ENCODE results near the gene CARMIL1. TPM values are rescaled to one million over a fixed set of nuclear protein-coding genes. Genes with fewer than 3 reads are reported as not detected.

Gene CARMIL1
- total RNA-seq, 4 donors from 2014 or later, result 13.6 to 33.2 (median 22.2) TPM

- H3K4me3 ChIP-seq, result no peak overlapping the region
- no peak overlapping the region for H3K27ac ChIP-seq
- TF ChIP-seq POLR2AphosphoS5 (IDR thresholded peaks at IDR 0.05), result no peak
- TF ChIP-seq POLR2A (IDR thresholded peaks at IDR 0.05), result no peak
- TF ChIP-seq EP300 (IDR thresholded peaks at IDR 0.05), result no peak
- TF ChIP-seq, protein P1, sequence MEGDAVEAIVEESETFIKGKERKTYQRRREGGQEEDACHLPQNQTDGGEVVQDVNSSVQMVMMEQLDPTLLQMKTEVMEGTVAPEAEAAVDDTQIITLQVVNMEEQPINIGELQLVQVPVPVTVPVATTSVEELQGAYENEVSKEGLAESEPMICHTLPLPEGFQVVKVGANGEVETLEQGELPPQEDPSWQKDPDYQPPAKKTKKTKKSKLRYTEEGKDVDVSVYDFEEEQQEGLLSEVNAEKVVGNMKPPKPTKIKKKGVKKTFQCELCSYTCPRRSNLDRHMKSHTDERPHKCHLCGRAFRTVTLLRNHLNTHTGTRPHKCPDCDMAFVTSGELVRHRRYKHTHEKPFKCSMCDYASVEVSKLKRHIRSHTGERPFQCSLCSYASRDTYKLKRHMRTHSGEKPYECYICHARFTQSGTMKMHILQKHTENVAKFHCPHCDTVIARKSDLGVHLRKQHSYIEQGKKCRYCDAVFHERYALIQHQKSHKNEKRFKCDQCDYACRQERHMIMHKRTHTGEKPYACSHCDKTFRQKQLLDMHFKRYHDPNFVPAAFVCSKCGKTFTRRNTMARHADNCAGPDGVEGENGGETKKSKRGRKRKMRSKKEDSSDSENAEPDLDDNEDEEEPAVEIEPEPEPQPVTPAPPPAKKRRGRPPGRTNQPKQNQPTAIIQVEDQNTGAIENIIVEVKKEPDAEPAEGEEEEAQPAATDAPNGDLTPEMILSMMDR (IDR thresholded peaks at IDR 0.05), result no peak
- WGBS, result 92% methylated on average over 5 of the region's 5 CpGs
- H3K27me3 ChIP-seq, result no peaks in the 10 kb centered on the region
- DNase-seq (ENCODE audit: low spot score in 2 of 2), result no peak
- no peaks in the 10 kb centered on the region for H3K9me3 ChIP-seq
- H3K36me3 ChIP-seq, result no peaks in the 10 kb centered on the region
- peaks cover 8% of the 10 kb centered on the region for H3K4me1 ChIP-seq
Measured at GRCh38 chr6:25487012-25487411, 207.8 kb downstream of the CARMIL1 start.

DNA sequence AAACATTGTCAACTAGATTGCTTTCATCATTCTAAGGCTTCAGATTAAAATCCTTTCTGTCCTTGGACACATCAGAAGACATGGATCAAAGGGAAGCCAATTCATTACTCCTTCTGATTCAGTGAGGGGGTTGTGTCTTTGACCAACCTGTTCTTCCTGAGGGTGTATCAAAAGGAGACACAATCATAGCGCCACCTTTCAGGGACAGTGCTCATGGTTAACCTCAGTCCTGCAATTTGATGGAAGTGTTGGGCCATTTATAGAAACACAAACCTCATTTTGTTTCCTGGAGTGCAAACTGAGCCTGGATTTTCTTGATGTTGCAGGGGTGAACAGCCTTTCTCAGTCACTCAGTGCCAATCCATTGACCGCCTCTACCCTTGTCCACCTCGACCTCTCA lies 209.0 kb downstream of the CARMIL1 start:
- Histone ChIP-seq H3K9me3 (no peaks in the 10 kb centered on the region), H3K27me3 (no peaks in the 10 kb centered on the region), H3K36me3 (no peaks in the 10 kb centered on the region), H3K4me1 (peaks cover 8% of the 10 kb centered on the region), H3K27ac (no peak overlapping the region), H3K4me3 (no peak overlapping the region)
- TF ChIP-seq, protein P1 (IDR thresholded peaks at IDR 0.05), result no peak
- TF ChIP-seq POLR2A (IDR thresholded peaks at IDR 0.05) (no peak), POLR2AphosphoS5 (IDR thresholded peaks at IDR 0.05) (no peak), EP300 (IDR thresholded peaks at IDR 0.05) (no peak)
- WGBS, result 88% methylated on average over 3 of the region's 3 CpGs
- DNase-seq (ENCODE audit: low spot score in 2 of 2), result no peak

DNA sequence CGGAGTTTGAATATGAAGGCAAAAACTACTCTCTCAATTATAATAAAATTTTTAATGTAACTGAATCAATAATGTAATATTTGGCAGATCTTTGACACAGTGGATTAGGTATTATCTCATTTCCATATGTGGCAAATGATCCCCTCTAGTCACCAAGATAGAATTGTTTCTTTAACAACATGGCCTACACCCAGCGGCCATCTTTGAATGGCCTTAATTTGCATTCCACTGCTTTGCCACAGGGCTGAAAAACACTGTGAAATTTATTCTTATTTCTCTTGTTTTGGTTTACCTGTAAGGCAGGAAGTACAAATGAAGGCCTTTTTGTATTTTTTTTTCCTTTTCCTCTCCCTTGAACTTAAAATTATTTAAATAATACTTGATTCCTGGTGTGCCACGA lies 210.2 kb downstream of the CARMIL1 start:
- no peaks in the 10 kb centered on the region for H3K27me3 ChIP-seq
- H3K4me3 ChIP-seq, result no peak overlapping the region
- no peak for DNase-seq (ENCODE audit: low spot score in 2 of 2)
- no peaks in the 10 kb centered on the region for H3K9me3 ChIP-seq
- 76% methylated on average over 3 of the region's 3 CpGs for WGBS
- H3K27ac ChIP-seq, result no peak overlapping the region
- TF ChIP-seq, protein P1 (IDR thresholded peaks at IDR 0.05), result no peak
- TF ChIP-seq POLR2AphosphoS5 (IDR thresholded peaks at IDR 0.05) (no peak), EP300 (IDR thresholded peaks at IDR 0.05) (no peak), POLR2A (IDR thresholded peaks at IDR 0.05) (no peak)
- no peaks in the 10 kb centered on the region for H3K36me3 ChIP-seq
- peaks cover 8% of the 10 kb centered on the region for H3K4me1 ChIP-seq

GRCh38 chr6:25490018-25490801 lies 211.0 kb downstream of the CARMIL1 start:
- Histone ChIP-seq H3K27ac (no peak overlapping the region), H3K4me1 (peaks cover 8% of the 10 kb centered on the region)
- TF ChIP-seq, protein P1 (IDR thresholded peaks at IDR 0.05), result peak; percentile 65 to 80
- TF ChIP-seq POLR2A (IDR thresholded peaks at IDR 0.05) (no peak), POLR2AphosphoS5 (IDR thresholded peaks at IDR 0.05) (peak in 1 of 3 donors; percentile 21), EP300 (IDR thresholded peaks at IDR 0.05) (no peak)

DNA sequence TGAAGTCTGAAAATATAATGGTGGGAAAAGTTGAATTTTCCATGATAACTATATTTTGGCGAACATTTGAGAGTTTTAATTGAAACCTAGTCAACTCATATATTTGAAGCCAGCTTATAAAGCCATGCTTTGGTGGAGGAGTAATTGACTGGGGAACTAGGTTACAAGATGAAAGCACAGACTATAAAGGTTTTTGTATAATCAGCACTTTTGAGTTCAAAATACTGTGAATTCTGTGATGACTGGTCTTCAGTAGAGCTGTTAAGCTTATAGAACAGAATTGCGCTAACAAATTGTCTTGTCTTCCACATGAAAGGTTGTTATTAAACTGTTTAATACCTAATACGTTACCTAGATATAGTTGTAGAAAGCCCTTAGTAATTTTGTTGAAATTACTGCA lies 213.8 kb downstream of the CARMIL1 start:
- Histone ChIP-seq H3K4me1 (peaks cover 8% of the 10 kb centered on the region), H3K4me3 (no peak overlapping the region), H3K36me3 (no peaks in the 10 kb centered on the region), H3K27me3 (no peaks in the 10 kb centered on the region), H3K9me3 (no peaks in the 10 kb centered on the region), H3K27ac (no peak overlapping the region)
- no peak for TF ChIP-seq POLR2A (IDR thresholded peaks at IDR 0.05)
- TF ChIP-seq, protein P1 (IDR thresholded peaks at IDR 0.05), result no peak
- TF ChIP-seq POLR2AphosphoS5 (IDR thresholded peaks at IDR 0.05), result no peak
- no peak for TF ChIP-seq EP300 (IDR thresholded peaks at IDR 0.05)
- 99% methylated on average over 3 of the region's 3 CpGs for WGBS
- DNase-seq (ENCODE audit: low spot score in 2 of 2), result no peak

More at GRCh38 chr6:25490018-25490801, 211.0 kb downstream of the CARMIL1 start:
- 58% methylated on average over 9 of the region's 9 CpGs for WGBS
- H3K36me3 ChIP-seq, result no peaks in the 10 kb centered on the region
- peak; percentile 81 to 83 for DNase-seq (ENCODE audit: low spot score in 2 of 2)
- H3K4me3 ChIP-seq, result no peak overlapping the region
- no peaks in the 10 kb centered on the region for H3K9me3 ChIP-seq
- H3K27me3 ChIP-seq, result no peaks in the 10 kb centered on the region

Data from suprapubic skin (tissue), 4 donors.